H9 (cell line): ENCODE results near the gene SLC13A5. TPM values are rescaled to one million over a fixed set of nuclear protein-coding genes. Genes with fewer than 3 reads are reported as not detected.

Experiments
- DNase-seq: peaks from one replicate; pipeline ENCODE4 v3.0.0-alpha.2; 2017
- H2AFZ ChIP-seq: one replicate; pipeline ENCODE4 v1.6.1; 2013; ENCODE audit warnings: mild to moderate bottlenecking, low read length, control low read depth, moderate library complexity
- H2AK5ac ChIP-seq: 2 replicates; pipeline ENCODE4 v1.6.1; 2013; ENCODE audit warnings: low read length, control low read depth, mixed read lengths; ENCODE audit not compliant: insufficient read length
- H2BK120ac ChIP-seq: one replicate; pipeline ENCODE4 v1.6.1; 2013; ENCODE audit warnings: low read depth, mild to moderate bottlenecking, low read length, control low read depth, inconsistent platforms; ENCODE audit not compliant: poor library complexity, severe bottlenecking
- H2BK12ac ChIP-seq: 2 replicates; pipeline ENCODE4 v1.6.1; 2013; ENCODE audit warnings: low read length, control low read depth, mixed read lengths, low read depth; ENCODE audit not compliant: insufficient read length
- H2BK15ac ChIP-seq: 2 replicates; pipeline ENCODE4 v1.6.1; 2013; ENCODE audit warnings: low read depth, low read length, control low read depth
- H2BK20ac ChIP-seq: one replicate; pipeline ENCODE4 v1.6.1; 2013; ENCODE audit warnings: low read depth, mild to moderate bottlenecking, low read length, control low read depth, inconsistent platforms; ENCODE audit not compliant: poor library complexity, severe bottlenecking
- H2BK5ac ChIP-seq: 2 replicates; pipeline ENCODE4 v1.6.1; 2013; ENCODE audit warnings: low read length, control low read depth, mixed read lengths; ENCODE audit not compliant: insufficient read length
- H3K14ac ChIP-seq: 2 replicates; pipeline ENCODE4 v1.6.1; 2013; ENCODE audit warnings: low read length, control low read depth; ENCODE audit not compliant: insufficient read depth
- H3K18ac ChIP-seq: 2 replicates; pipeline ENCODE4 v1.6.1; 2013; ENCODE audit warnings: low read depth, mild to moderate bottlenecking, mixed read lengths, low read length, control low read depth; ENCODE audit not compliant: insufficient read length
- H3K23ac ChIP-seq: 2 replicates; pipeline ENCODE4 v1.6.1; 2013; ENCODE audit warnings: low read length, control low read depth, mixed read lengths, low read depth; ENCODE audit not compliant: insufficient read length
- H3K23me2 ChIP-seq: 2 replicates; pipeline ENCODE4 v1.6.1; 2013; ENCODE audit warnings: low read depth, mild to moderate bottlenecking, mixed read lengths, low read length, control low read depth; ENCODE audit not compliant: insufficient read length, poor library complexity, severe bottlenecking
- H3K27ac ChIP-seq: 2 replicates; pipeline ENCODE4 v1.5.1; 2013; ENCODE audit warnings: low read length, control low read depth, mixed read lengths, low read depth; ENCODE audit not compliant: insufficient read length
- H3K27me3 ChIP-seq: 2 replicates; pipeline ENCODE4 v1.6.1; 2013; ENCODE audit warnings: low read length, control low read depth, inconsistent platforms; ENCODE audit not compliant: insufficient read depth
- H3K4ac ChIP-seq: 2 replicates; pipeline ENCODE4 v1.6.1; 2013; ENCODE audit warnings: low read depth, mild to moderate bottlenecking, control low read depth, inconsistent platforms, low read length, moderate library complexity
- H3K4me1 ChIP-seq: 2 replicates; pipeline ENCODE4 v1.6.1; 2013; ENCODE audit warnings: low read length, control low read depth, inconsistent platforms; ENCODE audit not compliant: insufficient read depth
- H3K4me2 ChIP-seq: 2 replicates; pipeline ENCODE4 v1.6.1; 2013; ENCODE audit warnings: low read length, control low read depth, mixed read lengths; ENCODE audit not compliant: insufficient read length, insufficient read depth
- H3K56ac ChIP-seq: 2 replicates; pipeline ENCODE4 v1.6.1; 2013; ENCODE audit warnings: low read depth, mild to moderate bottlenecking, mixed read lengths, low read length, control low read depth; ENCODE audit not compliant: insufficient read length
- H3K79me1 ChIP-seq: 2 replicates; pipeline ENCODE4 v1.6.1; 2013; ENCODE audit warnings: low read depth, mild to moderate bottlenecking, moderate library complexity, low read length, control low read depth, inconsistent platforms; ENCODE audit not compliant: insufficient read depth, poor library complexity, severe bottlenecking
- H3K79me2 ChIP-seq: 2 replicates; pipeline ENCODE4 v1.6.1; 2013; ENCODE audit warnings: low read length, control low read depth, inconsistent platforms; ENCODE audit not compliant: insufficient read depth
- H3K9ac ChIP-seq: 2 replicates; pipeline ENCODE4 v1.6.1; 2013; ENCODE audit warnings: low read length, control low read depth, mixed read lengths; ENCODE audit not compliant: insufficient read length; ENCODE audit errors: extremely low read depth
- H3K9me3 ChIP-seq: one replicate; pipeline ENCODE4 v1.6.1; 2013; ENCODE audit warnings: low read depth, low read length, inconsistent platforms; ENCODE audit not compliant: control insufficient read depth
- H3T11ph ChIP-seq: one replicate; pipeline ENCODE4 v1.6.1; 2013; ENCODE audit warnings: mild to moderate bottlenecking, low read length, control low read depth, inconsistent platforms
- H4K20me1 ChIP-seq: one replicate; pipeline ENCODE4 v1.6.1; 2013; ENCODE audit not compliant: control insufficient read depth, insufficient read length, insufficient read depth
- H4K5ac ChIP-seq: 2 replicates; pipeline ENCODE4 v1.6.1; 2013; ENCODE audit warnings: low read depth, mild to moderate bottlenecking, mixed read lengths, low read length, control low read depth; ENCODE audit not compliant: insufficient read length
- H4K8ac ChIP-seq: replicated peaks from 2 replicates; pipeline ENCODE4 v1.6.1; 2013; ENCODE audit warnings: low read length, control low read depth, mixed read lengths, low read depth; ENCODE audit not compliant: insufficient read length
- H4K91ac ChIP-seq: 2 replicates; pipeline ENCODE4 v1.6.1; 2013; ENCODE audit warnings: low read depth, mild to moderate bottlenecking, moderate library complexity, mixed read lengths, low read length, control low read depth; ENCODE audit not compliant: insufficient read length
- H3K27ac Mint-ChIP-seq, 3 experiments: 2 replicates in 2 of 3; 3 replicates in 1 of 3; pipeline ENCODE4 v1.8.0; 2020 to 2021; ENCODE audit warnings: mixed read lengths in 3 of 3, mild to moderate bottlenecking in 1 of 3, moderate library complexity in 1 of 3
- H3K27me3 Mint-ChIP-seq: 2 replicates; pipeline ENCODE4 v1.8.0; 2021; ENCODE audit warnings: low read depth, mild to moderate bottlenecking, moderate library complexity, mixed read lengths
- H3K36me3 Mint-ChIP-seq, 3 experiments: 2 replicates in 2 of 3; 3 replicates in 1 of 3; pipeline ENCODE4 v1.8.0; 2020 to 2021; ENCODE audit warnings: low read depth in 3 of 3, mixed read lengths in 3 of 3; ENCODE audit not compliant: insufficient read depth in 1 of 3
- H3K4me1 Mint-ChIP-seq, 2 experiments: 2 replicates each; pipeline ENCODE4 v1.8.0; 2020; ENCODE audit warnings: mixed read lengths in 2 of 2
- H3K4me3 Mint-ChIP-seq, 2 experiments: 2 replicates in 1 of 2; 3 replicates in 1 of 2; pipeline ENCODE4 v1.8.0; 2020 to 2021; ENCODE audit warnings: mild to moderate bottlenecking in 2 of 2, mixed read lengths in 2 of 2, moderate library complexity in 1 of 2
- H3K9me3 Mint-ChIP-seq, 2 experiments: 2 replicates in 1 of 2; 3 replicates in 1 of 2; pipeline ENCODE4 v1.8.0; 2020; ENCODE audit warnings: mild to moderate bottlenecking in 2 of 2, mixed read lengths in 2 of 2, moderate library complexity in 1 of 2
- CTCF ChIP-seq: fragments of 200-600 bp; sonication (generic); conservative IDR thresholded peaks from 3 replicates; pipeline ENCODE4 v1.8.0; 2021; ENCODE audit warnings: antibody characterized with exemption, mild to moderate bottlenecking
- WGBS: extraction: QIAGEN DNeasy Blood & Tissue Kit; methylation state at CpG from one replicate; pipeline ENCODE4 v1.1.7; 2013; ENCODE audit warnings: missing lambda C conversion rate, low lambda C conversion rate, mixed read lengths; ENCODE audit not compliant: insufficient read length; ENCODE audit errors: extremely low coverage; 5-methylcytosine and 5-hydroxymethylcytosine counted together
- total RNA-seq: library from RNA; stranded (reverse); gene quantifications from 2 replicates; pipeline ENCODE4 v1.2.1, GENCODE V29; 2021

Gene SLC13A5
- total RNA-seq, 1 experiment from 2014 or later = 1.6 TPM

- Histone ChIP-seq H3K23me2 (no peaks in the 10 kb centered on the region), H4K20me1 (no peaks in the 10 kb centered on the region), H3T11ph (no peak overlapping the region), H3K23ac (no peak overlapping the region), H4K5ac (no peak overlapping the region), H2BK20ac (no peak overlapping the region), H2AK5ac (no peak overlapping the region), H3K27ac (no peak overlapping the region), H3K79me2 (no peaks in the 10 kb centered on the region), H3K18ac (no peak overlapping the region), H2BK5ac (no peak overlapping the region), H3K4ac (no peak overlapping the region), H4K91ac (no peak overlapping the region), H2AFZ (no peak overlapping the region), H4K8ac (no peak overlapping the region), H3K14ac (no peak overlapping the region), H3K56ac (no peak overlapping the region), H2BK15ac (no peak overlapping the region), H3K4me1 (no peaks in the 10 kb centered on the region), H3K4me2 (no peak overlapping the region), H2BK120ac (no peak overlapping the region), H3K27me3 (no peaks in the 10 kb centered on the region), H3K79me1 (no peaks in the 10 kb centered on the region), H2BK12ac (no peak overlapping the region), H3K9me3 (no peaks in the 10 kb centered on the region), H3K9ac (no peak overlapping the region)
- Mint-ChIP-seq H3K9me3 (no peaks in the 10 kb centered on the region), H3K27me3 (peaks cover 2% of the 10 kb centered on the region), H3K4me1 (peaks cover 2 to 5% of the 10 kb centered on the region in 2 experiments; a peak in 2 of 4 replicates), H3K4me3 (no peak overlapping the region), H3K27ac (no peak overlapping the region), H3K36me3 (no peaks in the 10 kb centered on the region; a peak in 1 of 7 replicates)
- no peak for DNase-seq
- TF ChIP-seq CTCF = no peak
- no CpG with 5 or more reads among the region's 16 CpGs for WGBS
Measured at GRCh38 chr17:6677158-6677831, 35.9 kb downstream of the SLC13A5 start.
